GM19455 (cell line): ENCODE data around the gene CFAP45.
A peak's percentile ranks its signal among the peaks of the same experiment; 100 is the strongest.

Experiments
- ATAC-seq: cut with Tn5 transposase; IDR thresholded peaks from one replicate; pipeline ENCODE4 v1.9.1; 2021; ENCODE audit not compliant: unreplicated experiment

CFAP45 gene

GRCh38 chr1:159937054-159937750 lies 37.2 kb upstream of the CFAP45 start:
- no peak for ATAC-seq

DNA sequence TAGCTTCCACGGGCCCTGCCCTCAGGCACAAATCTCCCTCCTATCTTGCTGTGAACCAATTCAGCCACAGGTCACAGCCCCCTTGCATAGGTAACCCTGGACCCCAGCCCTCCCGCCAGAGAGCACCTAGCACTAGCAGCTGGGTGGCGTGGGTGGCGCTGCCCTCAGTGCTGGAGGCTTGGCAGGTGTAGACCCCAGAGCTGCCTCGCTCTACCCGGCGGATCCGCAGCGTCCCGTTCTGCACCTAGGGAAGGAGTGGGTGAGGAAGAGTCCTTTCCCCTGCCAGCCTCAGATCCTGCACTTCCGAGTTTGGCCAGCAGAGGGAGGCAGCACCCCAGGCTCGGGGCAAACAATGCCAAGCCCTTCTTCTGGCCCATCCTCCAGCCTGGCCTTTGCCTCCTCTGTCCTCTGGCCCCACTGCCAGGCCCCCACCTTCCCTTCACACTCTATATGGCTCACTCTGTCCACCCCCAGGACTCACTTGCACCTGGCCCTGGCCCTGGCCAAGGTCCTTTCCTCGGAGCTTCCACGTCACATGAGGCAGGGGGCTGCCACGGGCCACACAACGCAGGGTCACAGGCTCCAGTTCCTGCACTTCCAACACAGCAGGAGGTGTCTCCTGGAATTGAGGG lies 36.4 kb upstream of the CFAP45 start:
- peak; percentile 62 for ATAC-seq

GRCh38 chr1:159935719-159936272 lies 35.8 kb upstream of the CFAP45 start:
- no peak for ATAC-seq

- ATAC-seq = no peak
Measured at GRCh38 chr1:159935305-159935704, 35.3 kb upstream of the CFAP45 start.

GRCh38 chr1:159934136-159935039 lies 34.4 kb upstream of the CFAP45 start:
- no peak for ATAC-seq

DNA sequence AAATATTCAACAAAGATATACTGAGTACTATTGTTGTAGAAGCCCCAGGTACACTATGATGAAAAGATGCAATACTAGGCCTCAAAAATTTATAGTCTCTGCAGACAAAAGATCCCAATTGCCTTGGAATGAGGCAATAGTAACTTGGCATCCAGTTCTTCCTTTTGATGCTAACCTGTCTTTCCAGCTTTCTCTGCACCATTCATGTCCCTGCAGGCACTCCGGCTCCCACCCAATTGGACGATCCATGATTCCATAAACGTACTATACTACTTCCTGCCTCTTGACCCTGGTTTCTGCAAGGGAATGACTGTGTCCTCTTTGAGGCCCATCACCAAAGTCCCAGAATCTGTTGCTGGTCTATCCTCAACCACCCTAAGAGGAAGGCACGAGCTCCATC lies 33.4 kb upstream of the CFAP45 start:
- no peak for ATAC-seq

DNA sequence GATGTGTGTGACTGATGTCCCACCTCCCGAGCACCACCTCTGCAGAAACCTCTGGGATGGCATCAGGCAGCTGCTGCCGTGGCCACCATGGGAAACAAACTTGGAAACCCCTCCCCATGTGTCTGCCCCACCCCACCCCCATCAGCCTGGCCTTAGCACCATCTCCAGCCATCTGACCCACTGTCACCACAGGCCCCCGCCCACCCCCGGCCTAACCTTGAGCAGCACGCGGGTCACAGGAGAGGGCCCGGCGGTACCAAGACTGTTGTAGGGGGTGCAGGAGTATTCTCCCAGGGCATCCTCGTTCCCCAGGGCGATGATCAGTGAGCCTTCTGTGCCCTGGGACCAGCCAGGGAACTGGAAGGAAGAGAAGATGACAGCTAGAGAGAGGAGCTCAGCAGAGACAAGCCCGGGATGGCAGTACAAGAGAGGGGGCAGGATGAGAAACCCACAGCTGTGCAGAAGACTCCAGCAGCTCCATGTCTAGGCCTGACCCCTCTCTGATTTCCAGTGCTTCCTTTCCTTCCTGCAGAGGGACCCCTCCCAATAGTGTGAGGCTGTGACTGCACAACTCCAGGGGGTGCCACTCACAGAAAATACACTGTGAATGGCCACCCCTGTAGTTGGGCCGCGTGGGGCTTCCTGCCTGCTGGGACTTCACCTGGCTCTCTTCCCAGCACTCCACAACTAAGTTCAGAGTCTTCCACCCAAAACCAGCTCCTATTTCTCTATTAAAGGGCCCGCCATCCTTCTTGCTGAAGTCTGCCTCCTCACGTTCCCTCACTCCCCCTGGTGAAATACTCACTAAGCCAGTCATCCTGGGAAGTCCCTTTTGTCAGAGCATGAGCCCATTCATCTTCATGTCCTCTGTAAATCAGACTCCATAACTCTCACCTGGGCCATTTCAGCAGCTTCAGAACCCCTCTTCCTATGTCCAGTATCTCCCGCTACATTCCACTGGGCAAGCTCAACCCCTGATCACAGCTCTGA lies 32.6 kb upstream of the CFAP45 start:
- no peak for ATAC-seq

GRCh38 chr1:159931795-159932173 lies 31.8 kb upstream of the CFAP45 start:
- ATAC-seq = no peak

GRCh38 chr1:159931101-159931794 lies 31.3 kb upstream of the CFAP45 start:
- ATAC-seq = no peak

DNA sequence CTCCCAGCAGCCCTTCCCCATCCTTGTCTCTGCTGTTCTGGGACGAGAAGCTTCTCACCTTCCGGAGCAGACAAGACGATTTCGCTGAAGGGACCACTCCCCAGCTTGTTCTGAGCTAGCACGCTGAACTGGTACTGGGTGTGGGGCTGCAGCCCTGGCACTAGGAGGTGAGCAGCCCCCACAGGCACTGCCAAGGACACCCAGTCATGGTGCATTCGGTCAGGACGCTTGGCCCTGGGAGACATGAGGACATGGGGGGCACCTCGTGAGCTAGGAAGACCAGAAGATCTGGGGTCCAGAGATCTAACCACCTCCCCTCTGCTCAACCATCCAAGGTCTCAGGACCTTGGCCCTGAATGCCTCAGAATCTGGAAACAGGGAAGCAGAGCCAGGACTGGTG lies 30.7 kb upstream of the CFAP45 start:
- ATAC-seq = no peak

DNA sequence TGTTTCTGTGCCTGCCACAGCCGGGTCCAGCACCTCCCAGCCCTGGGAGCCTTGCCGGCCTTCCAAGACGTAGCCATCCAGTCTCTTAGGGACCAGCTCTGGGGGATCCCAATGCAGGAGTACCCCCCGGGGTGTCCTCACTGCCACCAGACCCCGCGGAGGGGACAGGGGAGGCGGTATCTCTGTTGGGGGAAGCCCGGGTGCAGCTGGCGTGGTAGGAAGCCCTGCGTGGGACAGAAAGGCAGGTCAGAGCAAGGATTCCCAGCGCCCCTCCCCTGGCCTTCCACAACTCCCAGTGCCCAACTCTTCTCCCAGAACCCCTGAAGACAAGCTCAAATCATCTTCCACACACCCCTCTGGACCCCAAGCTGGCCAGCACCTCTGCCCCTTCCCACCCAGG lies 30.3 kb upstream of the CFAP45 start:
- ATAC-seq = no peak

- ATAC-seq = no peak
Measured at GRCh38 chr1:159929155-159930051, 29.4 kb upstream of the CFAP45 start.

DNA sequence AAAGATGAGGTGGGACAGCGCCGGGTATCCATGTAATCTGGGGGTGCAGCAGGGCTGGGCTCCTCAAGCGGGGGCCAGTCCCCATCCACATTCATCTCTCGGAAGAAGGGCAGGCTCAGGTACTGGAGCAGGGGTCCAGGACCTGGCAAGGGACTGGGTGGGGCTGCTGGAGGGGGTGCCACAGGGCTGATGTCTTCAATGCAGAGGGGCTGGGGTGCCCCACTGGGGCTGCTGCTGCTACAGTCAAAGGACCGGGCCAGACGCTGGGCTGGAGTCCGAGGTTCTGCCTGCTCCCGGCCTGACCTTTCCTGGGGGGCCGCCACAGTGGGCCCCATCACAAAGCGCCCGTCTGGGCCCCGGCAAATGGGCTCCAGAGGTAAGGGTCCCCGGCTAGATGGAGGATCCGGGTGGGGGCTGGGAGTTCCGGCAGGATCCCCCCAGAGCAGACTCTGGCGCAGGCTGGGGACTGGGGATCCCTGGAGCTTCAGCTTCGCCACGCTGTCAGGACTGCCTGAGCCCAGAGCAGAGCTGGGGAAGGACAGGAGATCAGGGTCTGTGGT lies 28.6 kb upstream of the CFAP45 start:
- no peak for ATAC-seq

DNA sequence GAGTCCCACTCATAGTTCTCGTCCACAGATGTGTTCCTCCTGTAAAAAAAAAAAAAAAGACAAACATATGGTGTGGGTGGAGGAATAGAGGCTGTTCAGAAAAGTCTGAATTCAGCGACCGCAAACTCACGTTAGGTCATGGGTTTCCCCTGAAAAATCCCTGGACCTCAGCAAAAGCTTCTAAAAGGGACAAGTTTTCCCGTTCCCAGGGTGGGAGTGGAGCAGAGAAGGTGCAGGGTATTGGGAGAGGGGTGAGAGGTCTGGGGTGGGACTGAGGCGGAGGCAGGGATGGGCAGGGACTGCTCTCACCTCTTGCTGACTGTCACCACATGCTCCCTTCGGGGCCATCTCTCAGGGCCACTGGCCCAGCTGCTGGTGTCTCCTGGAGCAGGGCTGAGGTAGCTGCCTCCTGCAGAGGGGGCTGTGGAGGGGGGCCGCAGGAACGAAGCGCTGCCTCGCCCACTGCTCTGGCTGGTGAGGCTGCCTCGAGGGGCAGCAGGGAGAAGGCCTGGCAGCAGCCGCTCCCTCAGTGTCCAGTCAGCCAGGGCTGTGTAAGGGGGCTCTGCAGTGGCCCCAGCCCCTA lies 28.0 kb upstream of the CFAP45 start:
- ATAC-seq = no peak

DNA sequence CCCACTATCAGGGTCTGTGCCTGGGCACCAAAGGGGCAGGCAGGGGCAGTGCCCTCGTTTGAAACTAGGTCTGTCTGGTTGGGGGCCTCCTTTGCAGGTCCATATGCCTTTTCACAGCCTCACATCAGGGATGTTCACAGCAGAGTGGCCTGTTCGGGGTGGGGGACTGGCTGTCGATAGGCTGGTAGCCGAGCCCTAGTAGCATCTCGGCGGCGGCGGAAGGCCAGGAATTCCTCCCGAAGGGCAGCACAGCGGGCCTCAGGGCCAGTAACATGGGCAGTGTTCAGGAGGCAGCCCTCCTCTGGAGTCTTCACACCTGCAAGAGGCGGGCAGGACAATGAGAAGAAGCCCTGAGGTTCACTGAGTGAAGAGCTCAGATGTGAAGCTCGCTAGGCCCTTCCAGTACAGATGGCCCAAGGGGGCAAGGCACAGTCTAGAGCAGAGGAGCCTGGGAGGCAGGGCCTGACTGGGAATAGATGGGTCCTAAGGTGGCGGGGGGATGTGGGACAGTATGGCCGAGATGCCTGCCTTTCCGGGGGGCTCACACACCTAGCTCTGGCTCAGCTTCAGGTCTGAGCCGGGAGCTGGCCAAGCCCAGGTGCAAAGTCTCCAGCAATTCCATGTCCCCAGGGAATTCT lies 27.4 kb upstream of the CFAP45 start:
- ATAC-seq = no peak

GRCh38 chr1:159925719-159926078 lies 25.7 kb upstream of the CFAP45 start:
- ATAC-seq = no peak

GRCh38 chr1:159924791-159925718 lies 25.1 kb upstream of the CFAP45 start, which contains the start of gene TAGLN2:
TSS of gene TAGLN2 (minus strand) at chr1:159925507. CDS start at chr1:159920509, 4,998 bp downstream.
- peak; percentile 70 for ATAC-seq
